IPS-20b (cell line): ENCODE data around the gene PTRHD1.

Experiments used
- H3K27ac ChIP-seq: one replicate; pipeline ENCODE4 v1.5.1; 2013; ENCODE audit warnings: low read length
- H3K27me3 ChIP-seq: 2 replicates; pipeline ENCODE4 v1.6.1; 2013; ENCODE audit warnings: mild to moderate bottlenecking, low read length, inconsistent platforms; ENCODE audit not compliant: insufficient read depth
- H3K36me3 ChIP-seq: 2 replicates; pipeline ENCODE4 v1.6.1; 2013; ENCODE audit warnings: low read depth, mild to moderate bottlenecking, inconsistent platforms, low read length, moderate library complexity; ENCODE audit not compliant: insufficient read depth
- H3K4me1 ChIP-seq: 2 replicates; pipeline ENCODE4 v1.6.1; 2013; ENCODE audit warnings: mild to moderate bottlenecking, control low read depth, inconsistent platforms, low read length, moderate library complexity; ENCODE audit not compliant: insufficient read depth
- H3K4me3 ChIP-seq: 2 replicates; pipeline ENCODE4 v1.5.1; 2013; ENCODE audit warnings: mild to moderate bottlenecking, low read length, inconsistent platforms
- H3K9ac ChIP-seq: 2 replicates; pipeline ENCODE4 v1.6.1; 2013; ENCODE audit warnings: low read depth, mild to moderate bottlenecking, inconsistent platforms, low read length, moderate library complexity
- H3K9me3 ChIP-seq: 2 replicates; pipeline ENCODE4 v1.6.1; 2013; ENCODE audit warnings: mild to moderate bottlenecking, low read depth, low read length, inconsistent platforms; ENCODE audit not compliant: insufficient read depth

The PTRHD1 gene

GRCh38 chr2:24834733-24835395 lies 41.7 kb upstream of the PTRHD1 start:
- Histone ChIP-seq H3K27ac (no peak overlapping the region), H3K9me3 (no peaks in the 10 kb centered on the region), H3K27me3 (no peaks in the 10 kb centered on the region), H3K9ac (no peak overlapping the region), H3K36me3 (peaks cover 18% of the 10 kb centered on the region), H3K4me1 (peaks cover 10% of the 10 kb centered on the region; the same call in 1 of the 2 replicates), H3K4me3 (no peak overlapping the region)

DNA sequence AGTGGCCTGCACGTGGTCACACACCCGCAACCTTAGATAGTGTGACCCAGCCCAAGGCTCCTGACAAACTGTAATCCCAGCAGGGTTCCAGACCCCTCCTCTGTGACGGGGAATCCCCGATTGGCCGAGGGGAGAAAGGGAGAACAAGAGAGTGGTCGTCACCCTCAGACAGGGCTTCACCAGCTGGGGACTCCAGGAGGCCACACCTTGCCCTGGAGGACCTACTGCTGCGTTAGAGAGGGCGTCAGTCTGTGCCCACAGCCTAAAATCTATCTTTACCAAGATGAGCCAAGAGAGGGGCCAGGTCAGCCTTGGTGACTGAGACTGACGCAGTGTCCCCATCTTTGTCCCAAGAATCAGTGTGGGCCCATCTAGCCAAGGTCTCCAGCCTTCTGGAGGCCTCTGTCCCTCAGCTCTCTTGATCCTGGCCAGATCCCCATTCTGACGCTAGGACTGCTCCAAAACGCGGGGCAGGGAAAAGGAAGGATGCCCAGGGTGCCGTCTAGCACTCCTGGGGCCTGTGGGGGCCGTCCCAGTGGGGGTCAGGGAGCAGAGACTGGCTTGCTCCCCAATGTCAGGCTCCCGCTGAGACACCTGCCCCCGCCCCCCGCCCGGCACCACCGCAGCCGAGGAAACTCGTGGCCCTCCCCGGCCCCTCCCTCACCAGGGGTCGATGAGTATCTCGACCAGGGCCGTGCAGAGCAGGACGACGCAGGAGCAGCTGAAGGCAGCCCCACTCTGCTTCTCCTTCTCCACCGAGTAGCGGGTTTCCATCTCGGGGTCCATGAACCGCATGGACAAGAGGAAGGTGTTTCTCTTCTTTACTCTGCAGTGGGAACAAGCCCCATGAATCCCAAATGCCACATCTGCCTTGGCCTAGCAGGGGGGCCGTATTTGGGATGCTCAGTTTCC lies 40.9 kb upstream of the PTRHD1 start:
- H3K27me3 ChIP-seq: no peaks in the 10 kb centered on the region
- peaks cover 18% of the 10 kb centered on the region for H3K36me3 ChIP-seq
- H3K9me3 ChIP-seq: no peaks in the 10 kb centered on the region
- H3K9ac ChIP-seq: no peak overlapping the region
- no peak overlapping the region for H3K27ac ChIP-seq
- H3K4me3 ChIP-seq: no peak overlapping the region
- peaks cover 10% of the 10 kb centered on the region; the same call in 1 of the 2 replicates for H3K4me1 ChIP-seq

DNA sequence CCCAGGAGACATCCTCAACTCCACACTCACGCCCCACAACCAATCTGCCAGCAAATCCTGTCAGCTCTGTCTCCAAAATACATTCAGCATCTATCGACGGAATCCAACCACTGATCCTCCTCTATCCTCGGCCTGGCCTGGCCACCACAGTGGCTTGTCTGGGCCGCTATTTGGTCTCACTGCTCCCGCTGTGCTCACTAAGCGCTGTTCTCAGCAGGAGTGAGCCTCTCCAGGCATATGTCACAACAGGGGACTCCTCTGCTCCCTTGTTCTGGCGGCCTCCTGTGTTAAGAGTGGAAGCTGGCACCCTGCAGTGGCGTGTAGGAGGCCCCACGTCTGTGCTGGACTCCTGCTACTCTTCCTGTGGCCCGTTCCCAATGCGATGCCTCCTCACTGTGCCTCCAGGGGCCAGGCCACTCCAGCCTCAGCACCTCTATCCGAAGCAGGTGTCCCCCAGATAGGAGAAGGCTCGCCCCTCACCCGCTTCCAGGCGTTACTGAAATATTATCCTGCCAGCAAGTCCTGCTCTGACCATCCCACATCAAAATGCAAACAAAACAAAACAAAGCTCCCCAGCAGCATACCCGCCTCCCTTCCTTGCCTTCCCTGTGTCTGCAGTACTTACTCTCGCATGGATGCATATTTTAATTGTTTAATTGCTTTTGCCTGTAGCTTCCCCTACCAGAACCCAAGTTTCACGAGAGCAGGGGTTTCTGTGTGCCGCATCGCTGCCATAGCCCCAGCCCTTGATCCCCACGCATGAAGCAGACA lies 39.9 kb upstream of the PTRHD1 start:
- Histone ChIP-seq H3K27me3 (no peaks in the 10 kb centered on the region), H3K36me3 (peaks cover 18% of the 10 kb centered on the region), H3K9me3 (no peaks in the 10 kb centered on the region), H3K4me1 (peaks cover 10% of the 10 kb centered on the region; the same call in 1 of the 2 replicates), H3K27ac (no peak overlapping the region), H3K9ac (no peak overlapping the region), H3K4me3 (no peak overlapping the region)

DNA sequence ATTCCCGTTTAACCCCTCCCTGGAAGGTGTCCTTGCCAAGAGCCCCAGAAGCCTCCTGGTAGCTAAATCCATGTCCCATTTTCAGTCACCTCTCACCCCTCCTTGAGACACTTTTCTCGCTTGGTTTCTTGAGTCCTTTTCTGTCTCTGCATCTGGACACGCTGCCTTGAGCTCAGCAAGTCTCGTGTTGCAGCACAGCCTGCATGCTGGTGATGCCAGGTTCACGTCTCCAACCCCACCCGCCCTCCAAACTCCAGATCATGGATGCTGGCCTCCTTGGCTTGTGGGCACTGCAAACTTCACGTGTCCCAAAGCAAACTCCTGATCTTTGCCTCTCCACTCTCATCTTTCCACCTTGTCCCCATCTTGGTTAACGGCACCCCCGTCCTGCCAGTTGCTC lies 39.3 kb upstream of the PTRHD1 start:
- Histone ChIP-seq H3K36me3 (peaks cover 18% of the 10 kb centered on the region), H3K4me3 (no peak overlapping the region), H3K27me3 (no peaks in the 10 kb centered on the region), H3K4me1 (peaks cover 10% of the 10 kb centered on the region; the same call in 1 of the 2 replicates), H3K27ac (no peak overlapping the region), H3K9me3 (no peaks in the 10 kb centered on the region), H3K9ac (no peak overlapping the region)

DNA sequence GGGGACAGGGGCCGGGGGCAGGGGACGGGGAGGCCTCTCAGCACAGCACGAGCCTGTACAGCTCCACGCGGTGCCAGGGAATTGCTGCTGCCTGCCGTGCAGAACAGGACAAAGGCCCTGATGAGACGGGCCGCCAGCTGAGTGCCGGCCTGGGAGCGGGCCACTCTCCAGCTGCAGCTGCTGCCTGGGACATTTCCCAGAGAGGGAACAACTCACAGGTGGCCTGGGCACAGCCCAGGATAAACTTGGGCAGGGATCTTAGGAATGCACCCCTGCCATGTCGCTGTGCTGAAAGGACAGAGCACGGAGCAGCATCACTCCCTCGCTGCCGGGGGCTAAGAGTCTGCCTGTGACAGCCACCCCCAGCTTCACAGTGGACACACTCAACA lies 38.9 kb upstream of the PTRHD1 start:
- Histone ChIP-seq H3K27ac (no peak overlapping the region), H3K9ac (no peak overlapping the region)

GRCh38 chr2:24831221-24832072 lies 38.3 kb upstream of the PTRHD1 start:
- Histone ChIP-seq H3K27me3 (no peaks in the 10 kb centered on the region), H3K36me3 (peaks cover 10% of the 10 kb centered on the region), H3K4me1 (peaks cover 10% of the 10 kb centered on the region; the same call in 1 of the 2 replicates), H3K9ac (no peak overlapping the region), H3K9me3 (no peaks in the 10 kb centered on the region), H3K4me3 (no peak overlapping the region), H3K27ac (no peak overlapping the region)

More for the DNA sequence above, 38.9 kb upstream of the PTRHD1 start:
- no peaks in the 10 kb centered on the region for H3K9me3 ChIP-seq
- no peaks in the 10 kb centered on the region for H3K27me3 ChIP-seq
- no peak overlapping the region for H3K4me3 ChIP-seq
- H3K36me3 ChIP-seq: peaks cover 13% of the 10 kb centered on the region
- peaks cover 10% of the 10 kb centered on the region; the same call in 1 of the 2 replicates for H3K4me1 ChIP-seq

DNA sequence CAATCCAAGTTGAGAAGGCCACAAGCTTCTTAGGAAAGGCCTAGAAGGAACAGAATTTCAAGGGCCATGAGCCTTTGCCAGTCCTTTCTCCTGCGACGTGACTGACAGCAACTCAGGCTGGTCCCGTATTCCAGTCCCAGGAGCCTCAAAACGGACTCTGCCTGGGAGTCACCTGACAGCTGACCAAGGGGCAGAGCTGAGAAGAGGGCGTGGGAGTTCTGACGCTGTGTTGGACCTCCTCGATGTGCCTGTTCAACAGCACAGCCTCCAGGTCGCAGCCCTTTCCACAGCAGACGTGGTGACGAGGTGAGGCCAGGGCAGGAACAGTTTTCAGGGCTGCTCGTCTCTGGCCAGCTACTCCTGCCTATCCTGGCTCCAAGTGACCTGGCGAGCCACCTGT lies 37.6 kb upstream of the PTRHD1 start:
- no peak overlapping the region for H3K9ac ChIP-seq
- H3K27me3 ChIP-seq: no peaks in the 10 kb centered on the region
- H3K9me3 ChIP-seq: no peaks in the 10 kb centered on the region
- peaks cover 10% of the 10 kb centered on the region; the same call in 1 of the 2 replicates for H3K4me1 ChIP-seq
- peaks cover 10% of the 10 kb centered on the region for H3K36me3 ChIP-seq
- no peak overlapping the region for H3K4me3 ChIP-seq
- no peak overlapping the region for H3K27ac ChIP-seq

DNA sequence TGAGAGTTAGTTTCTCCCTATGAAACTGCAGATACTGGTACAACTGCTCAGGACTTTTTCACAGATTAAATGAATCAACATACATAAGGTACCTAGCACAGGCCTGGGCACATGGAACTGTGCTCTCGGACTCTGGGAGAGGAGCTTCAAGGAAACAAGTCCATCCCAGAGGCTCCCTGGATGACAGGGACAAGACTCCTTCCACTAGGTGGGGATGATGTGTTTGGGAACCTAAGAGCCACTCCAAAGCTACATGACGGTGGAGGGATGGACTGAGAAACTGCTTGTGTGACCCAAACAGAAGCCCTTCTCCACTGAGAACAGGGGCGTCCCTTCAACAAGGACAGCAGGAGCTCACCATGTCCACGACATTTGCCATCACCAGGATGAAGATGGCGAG lies 37.2 kb upstream of the PTRHD1 start:
- peaks cover 10% of the 10 kb centered on the region for H3K36me3 ChIP-seq
- H3K4me3 ChIP-seq: no peak overlapping the region
- no peak overlapping the region for H3K9ac ChIP-seq
- no peaks in the 10 kb centered on the region for H3K27me3 ChIP-seq
- no peak overlapping the region for H3K27ac ChIP-seq
- no peaks in the 10 kb centered on the region for H3K9me3 ChIP-seq
- peaks cover 10% of the 10 kb centered on the region; the same call in 1 of the 2 replicates for H3K4me1 ChIP-seq

DNA sequence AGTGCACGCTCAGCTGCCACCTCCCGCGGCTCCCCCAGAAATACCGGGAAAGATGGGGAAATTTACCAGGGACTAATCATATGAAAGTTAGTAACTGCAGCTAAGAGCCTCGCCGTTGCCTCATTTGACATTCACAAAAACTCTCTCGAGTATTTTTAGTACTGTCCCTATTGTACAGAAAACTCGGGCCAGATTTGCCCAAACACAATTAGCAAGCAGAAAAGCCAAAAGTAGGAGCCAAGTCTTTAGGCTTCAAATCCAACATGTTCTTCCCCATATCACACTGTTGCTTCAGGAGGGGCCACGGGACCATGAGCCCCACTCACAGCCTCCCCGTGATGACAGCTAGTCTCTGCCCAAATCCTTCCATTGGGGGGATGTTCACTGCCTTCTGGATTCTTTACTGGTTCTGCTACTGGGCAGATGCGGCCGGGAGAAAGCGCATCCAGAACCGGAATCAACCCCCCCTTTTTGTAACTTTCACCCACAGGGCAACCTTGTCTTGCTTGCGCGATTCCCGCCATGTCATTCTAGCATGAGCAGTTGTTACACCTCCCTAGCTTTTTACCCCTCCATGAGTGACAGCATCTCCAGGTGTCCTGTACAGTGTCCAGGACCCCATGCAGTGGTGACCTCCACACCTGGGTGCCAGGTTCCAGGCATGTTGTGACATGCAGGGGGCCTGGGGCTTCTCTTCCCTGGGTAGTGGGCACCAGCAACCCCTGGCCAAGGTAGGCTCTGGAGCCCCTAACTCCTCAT lies 35.2 kb upstream of the PTRHD1 start:
- H3K9me3 ChIP-seq: no peaks in the 10 kb centered on the region
- peaks cover 17% of the 10 kb centered on the region; the same call in 1 of the 2 replicates for H3K36me3 ChIP-seq
- no peak overlapping the region for H3K4me3 ChIP-seq
- H3K4me1 ChIP-seq: peaks cover 10% of the 10 kb centered on the region; the same call in 1 of the 2 replicates
- no peaks in the 10 kb centered on the region for H3K27me3 ChIP-seq
- no peak overlapping the region for H3K27ac ChIP-seq
- no peak overlapping the region for H3K9ac ChIP-seq
